ENCODE results near the gene PHTF1.

PHTF1 gene

DNA sequence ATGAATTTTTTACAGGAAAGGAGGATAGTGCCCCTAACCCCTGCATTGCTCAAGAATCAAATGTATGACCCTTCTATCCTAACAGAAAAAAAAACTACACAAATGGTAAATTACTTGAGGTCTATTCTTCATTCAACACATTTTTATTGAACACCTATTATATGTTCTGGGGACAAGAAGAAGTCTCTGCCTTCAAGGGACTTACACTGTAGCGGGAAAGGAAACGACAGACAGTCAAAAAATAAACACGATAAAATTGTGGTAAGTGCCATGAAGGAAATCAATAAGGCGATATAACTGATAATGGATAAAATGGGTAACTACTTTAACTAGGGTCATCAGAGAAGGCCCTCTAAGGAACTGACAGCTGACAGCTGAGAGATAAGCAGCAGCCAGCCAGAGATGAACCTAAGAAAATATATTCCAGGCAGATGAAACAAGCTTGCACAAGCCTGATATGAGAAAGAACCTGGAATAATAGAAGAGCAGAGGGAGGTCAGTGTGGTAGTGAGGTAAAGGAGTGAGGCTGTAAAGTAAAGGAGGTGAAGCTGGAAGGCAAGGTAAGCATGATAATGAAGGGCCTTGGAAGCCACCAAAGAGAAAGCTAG is 66.4 kb downstream of the PHTF1 start:
- Histone ChIP-seq H3K9me2 (ENCODE audit: low read depth, low read length) (no peaks in the 10 kb centered on the region), H3K4me3 (ENCODE audit: low read depth, low read length, poor library complexity, severe bottlenecking) (no peak overlapping the region), H3K36me3 (ENCODE audit: insufficient read depth, low read length) (peaks cover 39% of the 10 kb centered on the region), H3K4me1 (ENCODE audit: insufficient read depth, low read length, severe bottlenecking) (no peaks in the 10 kb centered on the region), H4K20me1 (ENCODE audit: insufficient read depth, low read length) (no peaks in the 10 kb centered on the region), H3K9ac (ENCODE audit: low read length) (no peak overlapping the region), H3K4me2 (ENCODE audit: low read length) (no peak overlapping the region), H3K9me3 (ENCODE audit: low read length) (peaks cover 10% of the 10 kb centered on the region), H2AFZ (ENCODE audit: low read length) (no peak overlapping the region), H3F3A (ENCODE audit: insufficient read depth, low read length) (no peaks in the 10 kb centered on the region), H3K27me3 (ENCODE audit: insufficient read depth, low read length) (no peaks in the 10 kb centered on the region), H3K27ac (ENCODE audit: low read depth, low read length, poor library complexity, severe bottlenecking) (no peak overlapping the region), H3K79me2 (ENCODE audit: insufficient read depth, low read length) (no peaks in the 10 kb centered on the region)
- no peak for TF ChIP-seq EZH2 (IDR thresholded peaks at IDR 0.05; ENCODE audit: borderline replicate concordance, low read length)

GRCh38 chr1:113692342-113692741 is 66.9 kb downstream of the PHTF1 start:
- Histone ChIP-seq H3K79me2 (ENCODE audit: insufficient read depth, low read length) (no peaks in the 10 kb centered on the region), H3K4me2 (ENCODE audit: low read length) (no peak overlapping the region), H3K9me3 (ENCODE audit: low read length) (peaks cover 10% of the 10 kb centered on the region), H4K20me1 (ENCODE audit: insufficient read depth, low read length) (no peaks in the 10 kb centered on the region), H3F3A (ENCODE audit: insufficient read depth, low read length) (no peaks in the 10 kb centered on the region), H3K36me3 (ENCODE audit: insufficient read depth, low read length) (peaks cover 33% of the 10 kb centered on the region), H2AFZ (ENCODE audit: low read length) (no peak overlapping the region), H3K27ac (ENCODE audit: low read depth, low read length, poor library complexity, severe bottlenecking) (no peak overlapping the region), H3K4me3 (ENCODE audit: low read depth, low read length, poor library complexity, severe bottlenecking) (no peak overlapping the region), H3K27me3 (ENCODE audit: insufficient read depth, low read length) (no peaks in the 10 kb centered on the region), H3K9me2 (ENCODE audit: low read depth, low read length) (no peaks in the 10 kb centered on the region), H3K9ac (ENCODE audit: low read length) (no peak overlapping the region), H3K4me1 (ENCODE audit: insufficient read depth, low read length, severe bottlenecking) (no peaks in the 10 kb centered on the region)
- TF ChIP-seq EZH2 (IDR thresholded peaks at IDR 0.05; ENCODE audit: borderline replicate concordance, low read length) (no peak), CTCF (IDR thresholded peaks at IDR 0.05; ENCODE audit: low read length) (no peak)

- H3K4me2 ChIP-seq (ENCODE audit: low read length), result no peak overlapping the region
- no peak overlapping the region for H2AFZ ChIP-seq (ENCODE audit: low read length)
- no peaks in the 10 kb centered on the region for H3K9me2 ChIP-seq (ENCODE audit: low read depth, low read length)
- H3K9ac ChIP-seq (ENCODE audit: low read length), result no peak overlapping the region
- no peaks in the 10 kb centered on the region for H3K79me2 ChIP-seq (ENCODE audit: insufficient read depth, low read length)
- H3K27ac ChIP-seq (ENCODE audit: low read depth, low read length, poor library complexity, severe bottlenecking), result no peak overlapping the region
- no peaks in the 10 kb centered on the region for H4K20me1 ChIP-seq (ENCODE audit: insufficient read depth, low read length)
- H3K4me3 ChIP-seq (ENCODE audit: low read depth, low read length, poor library complexity, severe bottlenecking), result no peak overlapping the region
- H3K4me1 ChIP-seq (ENCODE audit: insufficient read depth, low read length, severe bottlenecking), result no peaks in the 10 kb centered on the region
- peaks cover 24% of the 10 kb centered on the region for H3K36me3 ChIP-seq (ENCODE audit: insufficient read depth, low read length)
- no peaks in the 10 kb centered on the region for H3K27me3 ChIP-seq (ENCODE audit: insufficient read depth, low read length)
- TF ChIP-seq EZH2 (IDR thresholded peaks at IDR 0.05; ENCODE audit: borderline replicate concordance, low read length) (no peak), CTCF (IDR thresholded peaks at IDR 0.05; ENCODE audit: low read length) (no peak)
- H3F3A ChIP-seq (ENCODE audit: insufficient read depth, low read length), result no peaks in the 10 kb centered on the region
- H3K9me3 ChIP-seq (ENCODE audit: low read length), result peaks cover 10% of the 10 kb centered on the region
Observed at GRCh38 chr1:113691184-113691583, 68.1 kb downstream of the PHTF1 start.

All from OCI-LY1 (cell line).